ENCODE measurements around the gene SOX5. TPM values are rescaled to one million over a fixed set of nuclear protein-coding genes. Genes with fewer than 3 reads are reported as not detected.

Gene SOX5
- total RNA-seq, 1 experiment from 2014 or later = 3.1 TPM

- H3K9me3 Mint-ChIP-seq = no peaks in the 10 kb centered on the region
- no CpG with 5 or more reads among the region's 5 CpGs for WGBS (ENCODE audit: extremely low coverage, insufficient read length, low lambda C conversion rate)
- Histone ChIP-seq H2BK120ac (ENCODE audit: low read depth, low read length, poor library complexity, severe bottlenecking) (no peak overlapping the region), H3K79me1 (ENCODE audit: insufficient read depth, low read depth, low read length, poor library complexity, severe bottlenecking) (no peaks in the 10 kb centered on the region), H3K4me1 (ENCODE audit: insufficient read depth, low read length) (peaks cover 5% of the 10 kb centered on the region; the same call in 1 of the 2 replicates), H2BK20ac (ENCODE audit: low read depth, low read length, poor library complexity, severe bottlenecking) (no peak overlapping the region), H2AFZ (ENCODE audit: low read length) (no peak overlapping the region), H3T11ph (ENCODE audit: low read length) (no peak overlapping the region), H3K23ac (ENCODE audit: insufficient read length, low read depth, low read length) (no peak overlapping the region), H3K56ac (ENCODE audit: insufficient read length, low read depth, low read length) (no peak overlapping the region), H3K27ac (ENCODE audit: insufficient read length, low read depth, low read length) (no peak overlapping the region), H2AK5ac (ENCODE audit: insufficient read length, low read length) (no peak overlapping the region), H4K8ac (replicated peaks; ENCODE audit: insufficient read length, low read depth, low read length) (no peak overlapping the region), H3K23me2 (ENCODE audit: insufficient read length, low read depth, low read length, poor library complexity, severe bottlenecking) (no peaks in the 10 kb centered on the region), H3K18ac (ENCODE audit: insufficient read length, low read depth, low read length) (no peak overlapping the region), H3K9ac (ENCODE audit: extremely low read depth, insufficient read length, low read length) (no peak overlapping the region), H2BK12ac (ENCODE audit: insufficient read length, low read depth, low read length) (no peak overlapping the region), H4K5ac (ENCODE audit: insufficient read length, low read depth, low read length) (no peak overlapping the region), H3K27me3 (ENCODE audit: insufficient read depth, low read length) (no peaks in the 10 kb centered on the region), H3K4me2 (ENCODE audit: insufficient read depth, insufficient read length, low read length) (no peak overlapping the region), H4K91ac (ENCODE audit: insufficient read length, low read depth, low read length) (no peak overlapping the region), H3K79me2 (ENCODE audit: insufficient read depth, low read length) (no peaks in the 10 kb centered on the region), H2BK5ac (ENCODE audit: insufficient read length, low read length) (no peak overlapping the region), H3K4ac (ENCODE audit: low read depth, low read length) (no peak overlapping the region), H3K14ac (ENCODE audit: insufficient read depth, low read length) (no peak overlapping the region), H4K20me1 (ENCODE audit: control insufficient read depth, insufficient read depth, insufficient read length) (no peaks in the 10 kb centered on the region), H3K9me3 (ENCODE audit: control insufficient read depth, low read depth, low read length) (no peaks in the 10 kb centered on the region), H2BK15ac (ENCODE audit: low read depth, low read length) (no peak overlapping the region)
- H3K36me3 Mint-ChIP-seq (ENCODE audit: insufficient read depth in 1 of 3, low read depth in 3 of 3) = peaks cover 0 to 3% (median 0%) of the 10 kb centered on the region in 3 experiments; a peak in 1 of 7 replicates
- no peak for DNase-seq
- H3K27ac Mint-ChIP-seq = no peak overlapping the region
- no peak overlapping the region for H3K4me3 Mint-ChIP-seq
- TF ChIP-seq CTCF (conservative IDR thresholded peaks at IDR 0.05) = no peak
- peaks cover 44 to 45% of the 10 kb centered on the region in 2 experiments for H3K4me1 Mint-ChIP-seq
- H3K27me3 Mint-ChIP-seq (ENCODE audit: low read depth) = no peaks in the 10 kb centered on the region
Measured at GRCh38 chr12:23752245-23752644, 197.2 kb downstream of the SOX5 start.

Data from H9 (cell line).